Measurements from ENCODE around the gene TP53BP2. TPM values are rescaled to one million over a fixed set of nuclear protein-coding genes. Genes with fewer than 3 reads are reported as not detected.

Gene TP53BP2
- total and polyA plus RNA-seq, 4 donors: 3.9 to 26.8 (median 13.0) TPM

DNA sequence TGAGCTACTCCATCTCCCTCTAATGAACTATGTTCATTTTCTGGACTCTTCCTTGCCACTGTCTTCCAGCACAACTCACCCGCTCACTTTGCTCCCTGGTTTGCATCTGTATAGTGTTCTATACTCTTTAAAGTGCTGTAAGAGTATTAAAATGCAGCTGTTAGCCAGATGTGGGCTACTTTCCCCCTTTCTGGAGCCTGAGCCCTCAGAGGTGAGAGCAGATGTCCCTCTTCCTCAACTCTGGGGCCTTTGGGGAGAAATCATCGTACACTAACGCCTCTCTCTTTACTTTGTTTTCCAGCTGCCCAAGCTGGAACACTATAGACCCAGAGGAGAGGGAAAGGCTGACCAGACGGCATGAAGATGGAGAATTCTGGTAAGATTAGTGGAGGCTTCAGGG, 94.1 kb downstream of the TP53BP2 start:
- no peak for DNase-seq (ENCODE audit: low spot score)
- Histone ChIP-seq H3K4me3 (ENCODE audit: low read depth in 1 of 3, low read length in 3 of 3) (no peak overlapping the region), H3K27me3 (ENCODE audit: control insufficient read depth in 4 of 4, insufficient read depth in 4 of 4, low read length in 3 of 4) (no peaks in the 10 kb centered on the region), H3K9me3 (ENCODE audit: control insufficient read depth in 4 of 4, low read length in 3 of 4) (no peaks in the 10 kb centered on the region), H3K9ac (ENCODE audit: low read depth in 1 of 2, low read length in 2 of 2) (no peak overlapping the region), H3K4me1 (ENCODE audit: control insufficient read depth in 4 of 4, insufficient read depth in 4 of 4, low read length in 3 of 4) (peaks cover 0 to 12% (median 7%) of the 10 kb centered on the region in 4 donors), H3K27ac (ENCODE audit: low read depth in 1 of 2, low read length in 2 of 2) (no peak overlapping the region), H3K36me3 (ENCODE audit: control insufficient read depth in 4 of 4, insufficient read depth in 3 of 4, low read depth in 1 of 4, low read length in 3 of 4) (peaks cover 0 to 12% (median 6%) of the 10 kb centered on the region in 4 donors)
- TF ChIP-seq, protein P1, sequence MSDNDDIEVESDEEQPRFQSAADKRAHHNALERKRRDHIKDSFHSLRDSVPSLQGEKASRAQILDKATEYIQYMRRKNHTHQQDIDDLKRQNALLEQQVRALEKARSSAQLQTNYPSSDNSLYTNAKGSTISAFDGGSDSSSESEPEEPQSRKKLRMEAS (IDR thresholded peaks at IDR 0.05): no peak
- TF ChIP-seq HNF4A (conservative IDR thresholded peaks at IDR 0.05) (no peak), YY1 (IDR thresholded peaks at IDR 0.05) (no peak), EGR1 (IDR thresholded peaks at IDR 0.05; ENCODE audit: low read depth in 2 of 2) (no peak), GABPA (IDR thresholded peaks at IDR 0.05 in 1 of 2, conservative IDR thresholded peaks at IDR 0.05 in 1 of 2) (no peak), HNF4G (IDR thresholded peaks at IDR 0.05) (no peak), FOXA1 (IDR thresholded peaks at IDR 0.05) (no peak), RXRA (IDR thresholded peaks at IDR 0.05) (no peak), JUND (IDR thresholded peaks at IDR 0.05) (no peak), TAF1 (conservative IDR thresholded peaks at IDR 0.05) (no peak), RAD21 (IDR thresholded peaks at IDR 0.05) (no peak)
- TF ChIP-seq, protein P2, sequence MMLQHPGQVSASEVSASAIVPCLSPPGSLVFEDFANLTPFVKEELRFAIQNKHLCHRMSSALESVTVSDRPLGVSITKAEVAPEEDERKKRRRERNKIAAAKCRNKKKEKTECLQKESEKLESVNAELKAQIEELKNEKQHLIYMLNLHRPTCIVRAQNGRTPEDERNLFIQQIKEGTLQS (IDR thresholded peaks at IDR 0.05): no peak
- TF ChIP-seq, protein P3, sequence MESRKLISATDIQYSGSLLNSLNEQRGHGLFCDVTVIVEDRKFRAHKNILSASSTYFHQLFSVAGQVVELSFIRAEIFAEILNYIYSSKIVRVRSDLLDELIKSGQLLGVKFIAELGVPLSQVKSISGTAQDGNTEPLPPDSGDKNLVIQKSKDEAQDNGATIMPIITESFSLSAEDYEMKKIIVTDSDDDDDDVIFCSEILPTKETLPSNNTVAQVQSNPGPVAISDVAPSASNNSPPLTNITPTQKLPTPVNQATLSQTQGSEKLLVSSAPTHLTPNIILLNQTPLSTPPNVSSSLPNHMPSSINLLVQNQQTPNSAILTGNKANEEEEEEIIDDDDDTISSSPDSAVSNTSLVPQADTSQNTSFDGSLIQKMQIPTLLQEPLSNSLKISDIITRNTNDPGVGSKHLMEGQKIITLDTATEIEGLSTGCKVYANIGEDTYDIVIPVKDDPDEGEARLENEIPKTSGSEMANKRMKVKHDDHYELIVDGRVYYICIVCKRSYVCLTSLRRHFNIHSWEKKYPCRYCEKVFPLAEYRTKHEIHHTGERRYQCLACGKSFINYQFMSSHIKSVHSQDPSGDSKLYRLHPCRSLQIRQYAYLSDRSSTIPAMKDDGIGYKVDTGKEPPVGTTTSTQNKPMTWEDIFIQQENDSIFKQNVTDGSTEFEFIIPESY (IDR thresholded peaks at IDR 0.05): no peak
- WGBS: 97% methylated on average over 4 of the region's 4 CpGs

DNA sequence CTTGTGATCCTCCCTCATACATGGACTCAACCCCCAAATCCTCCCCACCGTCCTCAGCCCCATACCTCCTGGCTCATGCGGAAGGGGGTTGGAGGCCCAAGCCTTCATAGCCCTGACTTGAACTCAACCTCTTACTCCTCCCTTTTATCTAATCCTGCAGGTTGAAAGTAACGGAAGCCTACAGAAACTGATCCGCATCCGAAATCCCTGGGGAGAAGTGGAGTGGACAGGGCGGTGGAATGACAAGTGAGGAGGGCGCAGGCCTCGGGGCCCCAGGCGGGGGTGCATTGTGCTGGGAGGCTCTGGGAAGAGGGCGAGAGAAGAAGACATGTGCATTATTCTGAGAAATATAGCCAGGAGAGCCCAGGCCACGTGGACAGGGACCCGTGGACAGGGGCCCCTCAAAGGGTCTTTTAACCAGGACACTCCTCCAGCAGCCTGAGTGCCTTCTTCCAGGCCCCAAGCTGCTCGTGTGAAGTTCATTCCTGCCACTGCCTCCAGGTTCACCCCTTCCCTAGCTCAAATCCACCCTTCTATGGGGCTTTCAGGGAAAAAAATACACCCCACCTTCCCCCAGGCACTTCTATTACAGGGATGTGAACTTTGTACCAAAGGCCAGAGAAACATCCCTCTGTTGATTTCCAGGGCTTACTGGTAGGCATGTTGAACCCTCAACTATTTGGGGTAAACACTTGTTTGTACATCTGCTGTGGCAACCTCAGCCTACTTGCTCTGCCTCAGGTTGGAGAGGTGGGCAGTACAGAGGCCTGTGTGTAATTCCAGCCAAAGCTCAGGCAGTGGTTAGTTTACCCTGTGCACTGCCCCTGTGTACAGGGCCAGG, 94.8 kb downstream of the TP53BP2 start:
- H3K9ac ChIP-seq (ENCODE audit: low read depth in 1 of 2, low read length in 2 of 2): no peak overlapping the region
- WGBS: 90% methylated on average over 13 of the region's 13 CpGs
- no peak overlapping the region for H3K4me3 ChIP-seq (ENCODE audit: low read depth in 1 of 3, low read length in 3 of 3)
- H3K27me3 ChIP-seq (ENCODE audit: control insufficient read depth in 4 of 4, insufficient read depth in 4 of 4, low read length in 3 of 4): no peaks in the 10 kb centered on the region
- no peaks in the 10 kb centered on the region for H3K9me3 ChIP-seq (ENCODE audit: control insufficient read depth in 4 of 4, low read length in 3 of 4)
- H3K36me3 ChIP-seq (ENCODE audit: control insufficient read depth in 4 of 4, insufficient read depth in 3 of 4, low read depth in 1 of 4, low read length in 3 of 4): peaks cover 0 to 12% (median 6%) of the 10 kb centered on the region in 4 donors
- DNase-seq (ENCODE audit: low spot score): no peak
- TF ChIP-seq, protein P4, sequence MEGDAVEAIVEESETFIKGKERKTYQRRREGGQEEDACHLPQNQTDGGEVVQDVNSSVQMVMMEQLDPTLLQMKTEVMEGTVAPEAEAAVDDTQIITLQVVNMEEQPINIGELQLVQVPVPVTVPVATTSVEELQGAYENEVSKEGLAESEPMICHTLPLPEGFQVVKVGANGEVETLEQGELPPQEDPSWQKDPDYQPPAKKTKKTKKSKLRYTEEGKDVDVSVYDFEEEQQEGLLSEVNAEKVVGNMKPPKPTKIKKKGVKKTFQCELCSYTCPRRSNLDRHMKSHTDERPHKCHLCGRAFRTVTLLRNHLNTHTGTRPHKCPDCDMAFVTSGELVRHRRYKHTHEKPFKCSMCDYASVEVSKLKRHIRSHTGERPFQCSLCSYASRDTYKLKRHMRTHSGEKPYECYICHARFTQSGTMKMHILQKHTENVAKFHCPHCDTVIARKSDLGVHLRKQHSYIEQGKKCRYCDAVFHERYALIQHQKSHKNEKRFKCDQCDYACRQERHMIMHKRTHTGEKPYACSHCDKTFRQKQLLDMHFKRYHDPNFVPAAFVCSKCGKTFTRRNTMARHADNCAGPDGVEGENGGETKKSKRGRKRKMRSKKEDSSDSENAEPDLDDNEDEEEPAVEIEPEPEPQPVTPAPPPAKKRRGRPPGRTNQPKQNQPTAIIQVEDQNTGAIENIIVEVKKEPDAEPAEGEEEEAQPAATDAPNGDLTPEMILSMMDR (IDR thresholded peaks at IDR 0.05; ENCODE audit: low read depth, low read length, missing input control): no peak
- TF ChIP-seq FOXA1 (IDR thresholded peaks at IDR 0.05) (peak; percentile 19), NR2F2 (IDR thresholded peaks at IDR 0.05) (no peak), SP1 (IDR thresholded peaks at IDR 0.05) (peak; percentile 85), YY1 (IDR thresholded peaks at IDR 0.05) (no peak), FOXA2 (IDR thresholded peaks at IDR 0.05) (peak; percentile 38), HNF4G (IDR thresholded peaks at IDR 0.05) (peak; percentile 56), RXRA (IDR thresholded peaks at IDR 0.05) (peak in 1 of 2 donors; percentile 39), RAD21 (IDR thresholded peaks at IDR 0.05) (peak in 1 of 2 donors; percentile 12), HNF4A (conservative IDR thresholded peaks at IDR 0.05) (peak; percentile 90 to 91), EGR1 (IDR thresholded peaks at IDR 0.05; ENCODE audit: low read depth in 2 of 2) (no peak)
- H3K27ac ChIP-seq (ENCODE audit: low read depth in 1 of 2, low read length in 2 of 2): no peak overlapping the region
- H3K4me1 ChIP-seq (ENCODE audit: control insufficient read depth in 4 of 4, insufficient read depth in 4 of 4, low read length in 3 of 4): peaks cover 0 to 12% (median 7%) of the 10 kb centered on the region in 4 donors

All from liver (tissue), 9 donors.